Measurements from ENCODE around the gene P2RY14.
A peak's percentile ranks its signal among the peaks of the same experiment; 100 is the strongest.

The P2RY14 gene

DNA sequence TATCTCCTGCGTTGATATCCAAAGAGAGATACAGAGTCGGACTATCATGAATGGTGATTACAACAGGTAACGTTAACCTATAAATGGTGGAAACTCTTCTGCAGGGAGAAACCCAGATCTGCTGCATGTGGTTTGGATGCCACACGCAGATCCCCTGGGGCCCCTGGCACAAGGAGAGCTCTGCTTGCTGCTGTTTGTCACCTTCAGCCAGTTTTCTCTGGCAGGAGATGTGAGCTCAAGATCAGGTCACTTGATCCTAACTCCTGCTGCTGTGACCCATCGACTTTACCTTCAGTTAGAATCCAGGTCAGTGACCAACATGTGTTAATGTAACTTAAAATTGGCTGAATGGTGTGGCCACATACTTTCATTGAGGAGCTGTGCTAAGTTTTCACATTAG is 51.5 kb downstream of the P2RY14 start:
- no peak for DNase-seq (ENCODE audit: low read depth)

DNA sequence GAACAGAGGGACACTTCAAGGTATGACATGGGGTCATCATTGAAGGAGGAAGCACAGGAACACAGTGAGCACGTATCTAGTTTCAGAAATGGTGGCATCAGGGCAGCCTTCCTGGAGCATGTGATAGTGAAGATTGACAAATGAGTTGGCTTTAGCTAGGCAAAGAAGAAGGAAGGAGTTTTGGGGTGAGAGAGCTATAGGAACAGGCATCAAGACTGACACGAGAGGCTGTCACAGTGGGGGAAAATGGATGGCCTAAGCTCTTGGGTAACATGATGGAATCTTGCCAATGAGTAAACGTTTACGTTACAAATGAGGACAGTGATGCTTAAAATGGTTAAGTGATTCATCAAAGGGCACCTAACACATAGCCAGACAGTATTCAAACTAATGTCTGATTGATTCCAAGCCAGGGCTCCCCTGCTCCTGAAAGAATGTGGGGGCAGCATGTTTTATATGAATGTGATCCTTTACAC is 52.2 kb downstream of the P2RY14 start:
- DNase-seq (ENCODE audit: low read depth), result peak; percentile 94

More for the DNA sequence above, 51.5 kb downstream of the P2RY14 start:
- no peak overlapping the region for H3K4me3 ChIP-seq (ENCODE audit: low read depth, low read length)

DNA sequence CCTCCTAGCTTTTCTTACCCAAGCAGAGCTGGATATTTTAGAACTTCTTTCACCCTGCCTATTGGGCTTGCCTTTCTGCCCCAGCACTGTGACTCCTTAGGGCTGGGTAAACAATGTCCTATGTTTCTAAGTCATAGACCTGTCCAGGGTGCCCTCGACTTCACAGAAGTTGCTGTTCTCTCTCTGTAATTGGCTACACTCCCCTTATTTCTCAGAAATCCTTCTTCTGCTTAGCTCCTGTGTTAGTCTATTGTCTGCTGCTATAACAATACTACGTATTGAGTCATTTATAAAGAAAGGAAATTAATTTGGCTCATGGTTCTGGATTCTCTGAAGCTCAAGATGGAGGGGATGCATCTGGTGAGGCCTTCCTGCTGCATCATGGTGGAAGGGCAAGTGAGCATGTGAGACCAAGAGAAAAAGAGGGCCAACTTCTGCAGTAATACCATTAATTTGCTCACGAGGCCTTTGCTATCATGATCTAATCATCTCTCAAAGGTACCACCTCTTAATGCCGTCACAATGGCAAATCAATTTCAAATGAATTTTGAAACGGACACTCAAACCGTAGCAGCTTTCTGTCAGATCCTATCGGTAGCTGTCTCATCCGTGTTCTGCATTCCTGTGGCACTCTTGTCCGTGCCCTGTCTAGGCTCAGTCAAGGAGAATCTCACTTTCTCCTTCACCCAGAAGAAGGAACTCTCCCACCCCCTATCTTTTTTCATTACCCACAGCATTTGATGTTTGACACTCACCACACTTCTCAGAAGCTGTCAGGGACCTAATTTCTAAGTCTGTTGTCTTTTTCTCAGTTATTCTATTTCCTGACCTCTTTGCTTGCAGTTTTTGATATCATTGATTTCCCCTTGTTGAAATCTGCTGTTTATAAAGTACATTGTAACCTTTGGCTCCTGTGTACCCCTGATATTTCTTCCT is 53.0 kb downstream of the P2RY14 start:
- no peak overlapping the region for H3K4me3 ChIP-seq (ENCODE audit: low read depth, low read length)
- DNase-seq (ENCODE audit: low read depth), result no peak

More for the DNA sequence above, 52.2 kb downstream of the P2RY14 start:
- H3K4me3 ChIP-seq (ENCODE audit: low read depth, low read length), result no peak overlapping the region

DNA sequence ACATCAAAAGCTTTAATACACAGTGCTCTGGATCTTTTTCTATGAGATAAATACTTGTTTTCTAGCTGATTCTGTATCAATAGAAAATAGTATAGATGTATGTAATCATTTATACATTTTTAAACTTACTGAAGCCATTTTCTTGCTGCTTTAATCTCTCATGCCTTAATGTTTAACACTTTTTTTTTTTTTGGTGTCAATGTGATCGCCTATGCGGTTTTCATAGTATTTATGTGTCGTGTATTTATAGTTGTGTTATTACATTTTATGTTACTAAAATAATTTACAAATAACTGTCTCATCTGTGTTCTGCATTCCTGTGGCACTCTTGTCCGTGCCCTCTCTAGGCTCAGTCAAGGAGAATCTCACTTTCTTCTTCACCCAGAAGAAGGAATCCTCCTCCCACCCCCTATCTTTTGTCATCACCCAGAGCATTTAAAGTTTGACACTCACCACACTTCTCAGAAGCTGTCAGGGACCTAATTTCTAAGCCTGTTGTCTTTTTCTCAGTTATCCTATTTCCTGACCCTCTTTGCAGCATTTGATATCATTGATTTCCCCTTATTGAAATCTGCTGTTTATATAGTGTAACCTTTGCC is 54.0 kb downstream of the P2RY14 start:
- DNase-seq (ENCODE audit: low read depth), result no peak
- no peak overlapping the region for H3K4me3 ChIP-seq (ENCODE audit: low read depth, low read length)

DNA sequence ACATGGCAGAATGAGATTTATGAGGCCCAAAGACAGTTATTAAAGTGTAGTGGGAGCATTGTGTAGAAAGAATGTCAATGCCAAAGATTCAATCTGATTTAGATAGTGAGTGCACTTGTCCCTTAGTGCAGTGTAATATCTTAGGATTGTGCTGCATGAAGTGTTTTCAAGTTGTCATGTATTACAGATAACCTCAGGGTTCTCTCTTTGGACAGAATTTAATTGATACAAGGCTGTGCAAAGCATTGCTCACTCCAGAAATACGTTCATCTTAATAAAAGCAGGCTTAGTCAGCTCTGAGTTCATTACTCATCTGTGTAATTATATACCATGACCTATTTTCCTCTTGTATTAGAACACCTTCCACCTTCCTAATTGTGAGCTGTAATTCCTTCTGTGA is 59.3 kb downstream of the P2RY14 start:
- peak; percentile 24 for DNase-seq (ENCODE audit: low read depth)

DNA sequence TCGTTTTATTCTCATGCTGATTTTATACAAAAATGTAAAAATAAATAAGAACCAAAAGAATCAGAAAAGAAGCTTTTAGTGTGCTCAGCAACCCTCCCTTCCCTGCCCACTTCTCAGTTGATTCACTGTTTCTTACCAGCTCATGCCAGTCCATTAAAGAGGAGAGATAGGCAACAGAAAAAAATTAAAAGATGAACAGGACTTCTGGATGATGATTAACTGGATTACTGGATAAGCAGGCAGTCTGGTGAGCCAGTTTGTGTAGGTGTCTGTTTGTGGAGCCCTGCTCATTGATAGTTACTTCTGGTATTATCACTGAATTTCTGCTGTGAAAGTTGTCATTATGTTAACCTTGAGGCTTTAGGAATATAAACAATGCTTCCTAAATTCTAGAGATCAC is 60.2 kb downstream of the P2RY14 start:
- H3K4me3 ChIP-seq (ENCODE audit: low read depth, low read length), result no peak overlapping the region
- DNase-seq (ENCODE audit: low read depth), result no peak

More for the DNA sequence above, 59.3 kb downstream of the P2RY14 start:
- no peak overlapping the region for H3K4me3 ChIP-seq (ENCODE audit: low read depth, low read length)

DNA sequence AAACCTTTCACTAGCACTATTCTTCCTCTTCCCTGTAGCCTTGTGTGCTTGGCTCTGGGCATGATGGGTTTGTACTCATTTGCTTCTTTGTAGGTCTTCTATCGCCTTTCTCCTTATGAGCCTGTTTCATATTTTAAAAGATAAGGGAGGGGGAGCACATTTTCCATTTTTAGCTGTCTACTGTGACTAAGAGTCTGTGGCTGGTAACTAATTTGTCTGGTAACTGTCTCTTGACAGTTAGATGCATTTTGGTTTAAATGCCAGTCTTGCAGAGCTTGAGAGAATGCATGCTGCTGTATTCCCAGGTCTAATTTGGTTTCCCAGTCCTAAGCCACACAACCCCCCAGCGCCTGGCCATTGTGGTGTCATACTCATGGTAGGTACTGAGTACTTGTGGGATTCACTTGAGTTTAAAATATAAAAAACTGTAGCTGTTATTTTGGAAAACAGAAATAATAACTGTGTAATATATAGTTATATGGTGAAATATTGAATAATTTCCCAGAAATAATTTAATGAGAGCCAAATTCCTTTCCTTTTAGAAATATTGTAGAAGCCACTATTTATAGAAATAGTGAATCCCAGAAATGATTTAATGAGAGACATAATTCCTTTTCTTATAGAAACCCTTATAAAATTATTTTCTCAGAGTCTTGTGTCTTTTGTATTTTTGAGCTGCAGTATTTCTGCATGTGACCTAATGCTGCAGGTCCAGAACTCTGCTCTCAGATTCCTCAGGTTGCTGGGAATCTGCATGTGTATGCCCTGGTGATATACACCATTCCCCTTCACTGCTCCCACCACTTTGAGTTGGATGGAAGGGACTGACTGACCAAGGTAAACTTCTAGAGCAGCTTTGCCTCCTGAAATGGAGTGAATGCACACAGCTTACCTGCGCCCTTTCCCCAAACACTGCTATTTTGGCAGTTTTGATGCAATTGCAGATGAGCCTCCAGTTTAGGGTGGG is 61.4 kb downstream of the P2RY14 start:
- no peak for DNase-seq (ENCODE audit: low read depth)
- no peak overlapping the region for H3K4me3 ChIP-seq (ENCODE audit: low read depth, low read length)

DNA sequence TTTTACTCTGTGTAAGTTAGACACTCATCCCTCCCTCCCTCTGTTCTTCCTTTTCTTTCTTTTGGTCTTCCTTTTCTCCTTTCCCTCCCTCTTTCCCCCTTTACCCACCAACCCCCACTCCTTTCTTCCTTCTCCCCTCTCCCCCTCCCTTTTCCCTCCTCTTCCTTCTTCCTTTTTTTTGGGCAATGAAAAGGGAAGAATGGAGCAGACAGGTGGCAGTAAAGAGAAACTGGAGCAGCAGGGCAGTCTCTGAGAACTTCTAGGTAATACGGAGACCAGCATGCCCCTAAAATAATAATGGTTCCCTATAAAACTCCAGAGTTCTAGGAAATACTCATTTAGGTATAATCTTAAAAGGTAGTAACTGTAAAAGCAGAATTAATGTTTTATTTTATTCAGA is 63.9 kb downstream of the P2RY14 start:
- no peak for DNase-seq (ENCODE audit: low read depth)
- no peak overlapping the region for H3K4me3 ChIP-seq (ENCODE audit: low read depth, low read length)

DNA sequence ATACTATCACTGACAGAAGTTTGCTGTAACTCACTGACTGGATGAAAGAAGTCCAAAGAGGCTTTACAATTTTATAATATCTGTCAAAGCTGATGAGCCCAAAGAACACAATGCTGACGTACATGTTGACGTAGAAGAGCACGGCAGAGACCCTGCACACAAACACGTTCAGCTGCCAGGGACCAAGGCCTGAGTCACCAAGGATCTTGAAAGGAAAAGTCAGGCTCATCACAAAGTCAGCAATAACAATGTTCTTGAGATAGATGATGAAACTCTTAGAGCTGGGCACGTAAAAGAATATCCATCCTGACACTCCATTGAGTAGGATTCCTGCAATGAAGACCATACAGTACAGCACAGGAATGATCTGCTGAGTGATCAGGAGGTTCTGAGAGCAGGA is 64.5 kb downstream of the P2RY14 start:
- H3K4me3 ChIP-seq (ENCODE audit: low read depth, low read length), result no peak overlapping the region
- no peak for DNase-seq (ENCODE audit: low read depth)

DNA sequence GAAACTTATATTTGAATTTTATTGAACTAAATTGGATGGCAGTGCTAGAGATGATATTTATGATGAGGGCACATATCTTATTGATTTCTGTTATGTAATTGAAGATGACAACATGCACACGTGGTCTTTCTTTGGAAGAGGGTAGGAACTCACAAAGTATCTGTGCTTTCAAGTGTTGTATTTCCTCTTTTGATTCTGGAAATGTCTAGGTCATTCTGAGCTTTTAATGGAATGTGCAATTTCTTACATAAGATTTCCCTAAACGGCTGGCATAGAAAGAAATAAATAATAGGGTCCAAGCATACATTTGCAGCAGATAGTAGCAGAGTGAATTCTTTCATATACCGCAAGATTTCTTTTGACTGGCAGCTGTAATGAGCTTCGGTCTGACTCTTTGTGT is 65.2 kb downstream of the P2RY14 start:
- no peak for DNase-seq (ENCODE audit: low read depth)
- H3K4me3 ChIP-seq (ENCODE audit: low read depth, low read length), result no peak overlapping the region

DNA sequence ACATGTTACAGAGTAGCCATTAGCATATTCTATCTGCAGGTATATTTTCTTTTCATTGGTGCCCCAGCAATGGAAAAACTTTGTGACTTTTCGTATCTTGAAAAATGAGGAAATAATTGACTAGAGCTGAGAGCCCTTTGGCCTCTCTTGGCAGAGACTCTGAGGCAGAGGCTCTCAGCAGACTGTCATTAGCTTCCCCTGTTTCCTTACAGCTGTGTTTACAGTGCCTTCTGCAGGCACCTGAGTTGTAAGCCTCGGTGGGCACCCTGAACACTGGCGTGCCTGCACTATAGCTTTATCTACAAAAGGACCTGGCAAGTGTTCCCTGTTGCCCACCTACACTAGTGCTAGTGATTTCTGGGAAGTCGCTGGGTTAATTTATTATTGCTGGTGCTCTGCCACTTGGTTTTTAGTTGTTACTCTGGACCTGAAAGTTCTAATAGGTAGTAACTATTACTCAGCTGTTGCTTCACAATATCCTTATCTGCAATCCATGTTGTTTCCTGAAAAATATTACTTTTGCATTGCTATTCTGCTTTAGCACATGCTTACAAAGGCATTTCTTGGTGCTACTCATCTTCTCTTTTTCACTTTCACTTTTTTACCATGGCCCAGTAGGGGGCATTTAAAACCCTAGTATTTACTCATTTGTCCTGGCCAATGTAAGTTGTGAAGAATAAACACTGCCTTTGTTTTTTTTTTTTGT is 67.5 kb downstream of the P2RY14 start:
- DNase-seq (ENCODE audit: low read depth), result no peak

DNA sequence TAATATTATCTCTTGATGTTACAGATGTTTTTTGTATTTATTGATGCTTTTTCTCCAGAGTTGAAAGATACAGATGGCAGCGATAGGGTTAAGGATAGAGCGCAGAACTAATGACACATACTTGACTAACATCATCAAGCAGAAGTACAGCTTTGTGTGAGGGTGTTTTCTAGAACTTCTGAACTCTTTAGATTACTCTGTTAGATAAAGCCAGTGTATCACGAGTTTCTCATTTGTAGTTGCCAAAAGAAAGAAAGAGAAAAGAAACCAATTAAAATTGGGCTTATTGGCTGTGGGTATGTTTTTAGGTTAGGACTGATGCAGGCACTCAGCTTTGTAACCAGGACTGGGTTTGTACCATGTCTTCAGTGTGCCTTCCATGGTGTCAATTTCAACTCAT is 68.7 kb downstream of the P2RY14 start:
- H3K4me3 ChIP-seq (ENCODE audit: low read depth, low read length), result no peak overlapping the region
- no peak for DNase-seq (ENCODE audit: low read depth)

More for the DNA sequence above, 67.5 kb downstream of the P2RY14 start:
- H3K4me3 ChIP-seq (ENCODE audit: low read depth, low read length), result no peak overlapping the region

DNA sequence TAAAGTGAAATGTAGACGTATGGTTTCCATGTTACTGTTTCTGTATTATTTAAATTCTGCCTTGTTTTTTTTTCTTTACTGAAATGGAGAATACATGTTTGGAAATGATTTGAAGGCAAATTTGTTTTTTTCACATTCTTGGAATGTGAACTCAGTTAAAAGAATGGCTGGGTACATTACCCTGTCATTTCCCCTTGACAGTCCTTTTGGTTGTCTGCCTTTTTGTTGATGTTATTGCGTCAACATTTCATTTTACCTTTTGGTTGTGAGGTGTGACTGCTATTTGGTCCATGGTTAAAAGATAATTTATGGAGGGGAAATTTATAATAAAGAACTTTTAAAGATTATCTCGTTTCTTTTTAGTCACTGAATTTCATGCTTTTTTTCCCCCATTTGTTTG is 72.1 kb downstream of the P2RY14 start:
- DNase-seq (ENCODE audit: low read depth), result no peak
- H3K4me3 ChIP-seq (ENCODE audit: low read depth, low read length), result no peak overlapping the region

DNA sequence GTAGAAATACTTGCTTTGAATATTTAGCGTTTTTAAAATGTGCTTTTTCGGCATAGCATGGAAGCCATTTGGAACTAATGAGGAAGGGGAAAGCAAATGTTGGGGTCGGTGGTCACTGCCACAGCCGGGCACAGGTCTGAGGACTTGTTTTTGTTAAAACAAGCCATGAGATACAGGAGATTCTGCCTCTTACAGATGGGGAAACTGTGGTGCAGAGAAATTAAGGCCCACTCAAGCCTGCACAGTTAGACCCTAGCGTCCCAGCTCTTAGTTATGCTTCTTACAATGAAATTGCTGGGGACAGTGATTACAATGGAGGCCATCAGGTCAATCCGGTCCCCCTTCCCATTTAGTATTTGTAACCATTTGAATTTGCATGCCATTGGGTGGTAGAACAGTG is 72.9 kb downstream of the P2RY14 start:
- no peak overlapping the region for H3K4me3 ChIP-seq (ENCODE audit: low read depth, low read length)
- DNase-seq (ENCODE audit: low read depth), result no peak

DNA sequence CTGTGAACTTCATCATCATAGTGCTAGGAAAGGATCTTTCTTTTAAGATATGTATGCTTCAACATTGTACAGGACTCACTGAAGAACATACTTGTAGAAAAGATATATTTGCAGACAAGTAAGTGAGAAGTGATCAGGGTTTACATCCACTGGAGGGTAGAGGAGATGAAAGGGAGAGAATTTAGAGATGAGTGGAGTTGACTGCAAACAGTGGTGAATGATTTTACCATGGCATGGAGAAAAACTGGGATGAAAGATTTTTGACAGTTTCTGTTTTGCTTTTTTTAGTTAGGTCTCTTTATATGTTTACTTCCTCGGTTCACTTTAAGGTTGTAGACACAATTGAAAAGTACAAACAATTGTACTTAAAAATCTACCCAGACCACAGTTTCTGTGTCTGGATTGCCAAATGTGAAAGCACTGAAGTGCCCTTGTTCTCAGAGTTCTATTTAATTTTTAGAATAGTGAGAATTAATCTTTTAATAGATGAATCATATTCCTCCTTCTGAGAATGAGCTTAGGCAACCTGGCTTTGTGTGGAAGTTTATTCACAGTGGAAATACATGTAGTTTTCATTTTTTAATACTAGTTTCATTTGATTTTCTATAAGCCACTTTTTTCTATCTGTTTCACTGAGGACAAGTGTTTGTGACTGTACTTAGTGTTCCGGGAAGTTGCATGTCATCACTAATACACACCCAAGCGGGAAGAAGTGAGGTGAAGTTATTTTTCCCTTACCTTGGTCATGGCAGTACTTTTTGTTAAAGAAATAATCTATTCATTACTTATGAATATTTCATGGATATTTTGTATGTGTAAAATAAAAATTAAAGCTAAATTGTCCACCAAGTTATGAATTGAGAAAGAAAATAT is 73.6 kb downstream of the P2RY14 start:
- H3K4me3 ChIP-seq (ENCODE audit: low read depth, low read length), result no peak overlapping the region
- no peak for DNase-seq (ENCODE audit: low read depth)

DNA sequence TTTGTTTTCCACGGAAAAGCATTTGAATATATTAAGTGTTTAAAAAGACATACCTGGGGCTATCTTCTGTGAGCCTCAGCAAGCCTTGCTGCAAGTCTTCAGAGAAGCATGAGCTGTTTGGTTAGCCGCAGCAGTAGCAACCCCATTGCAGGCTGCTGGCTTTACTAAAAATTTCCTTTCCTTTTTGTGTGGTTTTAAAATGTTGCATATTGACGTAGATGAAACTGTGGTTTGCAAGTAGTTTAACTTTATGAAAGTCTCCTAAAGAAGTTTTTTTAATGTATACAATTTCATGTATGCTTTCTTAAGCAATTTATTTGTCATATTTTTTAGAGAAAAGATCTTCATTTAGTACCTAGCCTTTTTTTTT is 75.3 kb downstream of the P2RY14 start, which contains the start of gene GPR171:
TSS of gene GPR171 (minus strand) at position 166 of the 370 bp plus-strand sequence. CDS start 3,830 bp downstream, outside the sequence.
- H3K4me3 ChIP-seq (ENCODE audit: low read depth, low read length), result no peak within 1 kb of the TSS
- DNase-seq (ENCODE audit: low read depth), result no peak

DNA sequence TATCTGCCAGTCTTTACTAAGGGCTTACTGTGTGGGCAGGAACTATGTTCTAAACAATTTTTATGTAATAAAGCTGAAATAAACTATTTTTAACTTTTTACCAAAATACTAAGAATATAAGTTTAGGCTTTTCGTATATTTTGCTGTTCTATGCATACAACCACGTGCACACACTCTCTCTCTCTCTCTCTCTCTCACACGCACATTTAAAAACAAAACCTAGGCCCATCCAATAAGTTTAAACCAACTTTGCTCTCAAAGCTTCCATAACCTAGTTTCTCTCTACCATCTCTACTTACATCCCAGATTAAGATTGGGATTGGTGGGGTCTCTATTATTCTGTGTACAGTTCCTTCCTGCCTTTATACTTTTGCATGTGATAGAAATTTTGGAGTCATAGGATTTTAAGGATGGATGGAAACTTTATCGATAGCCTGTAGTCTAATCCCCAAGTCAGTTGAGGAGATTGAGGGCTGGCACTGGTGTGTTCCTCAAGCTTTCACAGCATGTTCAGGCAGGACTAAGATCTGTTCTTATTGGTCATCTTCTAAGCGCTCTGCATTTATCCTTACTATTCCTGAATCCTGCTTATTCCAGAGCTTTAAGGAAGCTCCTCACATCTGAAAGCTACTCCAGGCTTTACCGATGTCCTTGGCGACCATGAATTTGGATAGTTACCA is 77.2 kb downstream of the P2RY14 start:
- H3K4me3 ChIP-seq (ENCODE audit: low read depth, low read length), result no peak overlapping the region
- DNase-seq (ENCODE audit: low read depth), result no peak

DNA sequence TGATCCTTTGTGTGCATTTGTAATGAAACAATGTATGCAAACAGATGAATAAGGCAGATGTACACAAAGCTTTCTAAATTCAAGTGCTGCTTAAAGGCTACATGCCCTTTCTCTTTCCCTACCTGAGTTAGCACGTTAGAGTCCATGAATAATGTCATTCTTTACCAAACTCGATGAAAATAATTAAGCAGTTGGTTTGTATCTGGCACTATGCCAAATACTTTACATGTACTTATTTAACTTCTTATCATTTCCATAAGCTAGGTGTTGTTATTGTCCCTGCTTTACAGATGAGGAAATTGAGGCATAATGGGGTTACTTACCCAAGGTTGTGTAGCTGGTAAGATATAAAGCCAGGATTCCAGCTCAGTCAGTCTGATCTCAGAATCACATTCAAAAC is 77.8 kb downstream of the P2RY14 start:
- H3K4me3 ChIP-seq (ENCODE audit: low read depth, low read length), result no peak overlapping the region
- DNase-seq (ENCODE audit: low read depth), result no peak

Data from skeletal muscle cell (primary cell).